ENCODE data around the gene TMIE.

Gene TMIE

DNA sequence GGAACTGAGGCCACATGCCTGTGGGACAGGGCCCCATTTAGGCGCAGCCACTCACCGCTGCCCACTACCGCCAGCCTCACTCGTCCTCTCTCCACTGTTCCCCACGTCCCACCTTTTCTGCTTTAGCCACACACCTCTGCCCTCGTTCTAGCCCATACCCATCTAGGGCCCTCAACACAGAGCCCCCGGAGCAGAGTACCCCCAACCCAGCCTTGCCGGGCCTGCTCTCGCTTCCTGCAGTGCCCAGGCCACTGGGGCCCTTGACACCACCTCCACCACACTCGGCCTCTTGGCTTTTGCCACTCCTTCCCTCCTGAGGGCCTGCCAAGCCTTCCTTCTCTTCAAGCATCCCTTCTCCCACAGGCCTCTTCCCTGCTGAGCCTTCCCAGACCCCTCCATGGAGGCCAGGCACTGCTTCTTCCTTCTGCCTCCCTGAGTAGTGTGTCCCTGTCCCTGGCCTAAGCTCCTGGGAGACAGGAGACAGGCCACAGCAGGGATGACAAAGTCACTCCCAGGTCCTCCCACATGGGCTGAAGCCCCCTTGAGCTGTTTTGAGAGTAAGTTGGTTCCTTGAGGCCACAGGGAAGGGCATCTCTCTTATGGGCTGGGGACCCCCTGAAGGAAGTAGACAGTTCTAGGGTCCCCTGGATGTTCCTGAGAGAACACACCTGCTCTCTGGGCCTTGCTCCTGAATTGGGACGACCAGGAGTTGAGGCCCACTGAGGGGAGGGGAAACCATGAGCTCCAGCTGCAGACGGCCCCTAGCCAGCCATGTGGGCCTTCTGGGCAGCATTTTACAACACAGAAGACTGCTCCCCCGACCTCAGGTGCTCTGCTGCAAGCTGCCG, 12.1 kb downstream of the TMIE start:
- peaks cover 11% of the 10 kb centered on the region for H3K4me1 ChIP-seq (ENCODE audit: low read length)
- no peak overlapping the region for H3K4me3 ChIP-seq (ENCODE audit: low read length)
- H3K36me3 ChIP-seq (replicated peaks; ENCODE audit: low read depth, low read length), result peaks cover 11% of the 10 kb centered on the region
- no peaks in the 10 kb centered on the region for H3K9me3 ChIP-seq (ENCODE audit: insufficient read depth, low read length)
- no peak for TF ChIP-seq EZH2phosphoT487 (IDR thresholded peaks at IDR 0.05; ENCODE audit: low read depth)
- TF ChIP-seq, protein P1, sequence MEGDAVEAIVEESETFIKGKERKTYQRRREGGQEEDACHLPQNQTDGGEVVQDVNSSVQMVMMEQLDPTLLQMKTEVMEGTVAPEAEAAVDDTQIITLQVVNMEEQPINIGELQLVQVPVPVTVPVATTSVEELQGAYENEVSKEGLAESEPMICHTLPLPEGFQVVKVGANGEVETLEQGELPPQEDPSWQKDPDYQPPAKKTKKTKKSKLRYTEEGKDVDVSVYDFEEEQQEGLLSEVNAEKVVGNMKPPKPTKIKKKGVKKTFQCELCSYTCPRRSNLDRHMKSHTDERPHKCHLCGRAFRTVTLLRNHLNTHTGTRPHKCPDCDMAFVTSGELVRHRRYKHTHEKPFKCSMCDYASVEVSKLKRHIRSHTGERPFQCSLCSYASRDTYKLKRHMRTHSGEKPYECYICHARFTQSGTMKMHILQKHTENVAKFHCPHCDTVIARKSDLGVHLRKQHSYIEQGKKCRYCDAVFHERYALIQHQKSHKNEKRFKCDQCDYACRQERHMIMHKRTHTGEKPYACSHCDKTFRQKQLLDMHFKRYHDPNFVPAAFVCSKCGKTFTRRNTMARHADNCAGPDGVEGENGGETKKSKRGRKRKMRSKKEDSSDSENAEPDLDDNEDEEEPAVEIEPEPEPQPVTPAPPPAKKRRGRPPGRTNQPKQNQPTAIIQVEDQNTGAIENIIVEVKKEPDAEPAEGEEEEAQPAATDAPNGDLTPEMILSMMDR (IDR thresholded peaks at IDR 0.05; ENCODE audit: low read depth, low read length), result no peak
- H3K27me3 ChIP-seq (ENCODE audit: low read depth, low read length), result no peaks in the 10 kb centered on the region
- no peaks in the 10 kb centered on the region for H3K79me2 ChIP-seq (ENCODE audit: low read length)
- no peak overlapping the region for H2AFZ ChIP-seq (ENCODE audit: low read depth, low read length)
- no peak overlapping the region for H3K27ac ChIP-seq (ENCODE audit: low read length)
- H3K9ac ChIP-seq (ENCODE audit: low read length), result no peak overlapping the region
- H4K20me1 ChIP-seq (ENCODE audit: insufficient read depth, low read length), result no peaks in the 10 kb centered on the region
- H3K4me2 ChIP-seq (ENCODE audit: low read length), result 0 out of 2 replicates have a peak overlapping the region, but pooled peaks have one; percentile 12

DNA sequence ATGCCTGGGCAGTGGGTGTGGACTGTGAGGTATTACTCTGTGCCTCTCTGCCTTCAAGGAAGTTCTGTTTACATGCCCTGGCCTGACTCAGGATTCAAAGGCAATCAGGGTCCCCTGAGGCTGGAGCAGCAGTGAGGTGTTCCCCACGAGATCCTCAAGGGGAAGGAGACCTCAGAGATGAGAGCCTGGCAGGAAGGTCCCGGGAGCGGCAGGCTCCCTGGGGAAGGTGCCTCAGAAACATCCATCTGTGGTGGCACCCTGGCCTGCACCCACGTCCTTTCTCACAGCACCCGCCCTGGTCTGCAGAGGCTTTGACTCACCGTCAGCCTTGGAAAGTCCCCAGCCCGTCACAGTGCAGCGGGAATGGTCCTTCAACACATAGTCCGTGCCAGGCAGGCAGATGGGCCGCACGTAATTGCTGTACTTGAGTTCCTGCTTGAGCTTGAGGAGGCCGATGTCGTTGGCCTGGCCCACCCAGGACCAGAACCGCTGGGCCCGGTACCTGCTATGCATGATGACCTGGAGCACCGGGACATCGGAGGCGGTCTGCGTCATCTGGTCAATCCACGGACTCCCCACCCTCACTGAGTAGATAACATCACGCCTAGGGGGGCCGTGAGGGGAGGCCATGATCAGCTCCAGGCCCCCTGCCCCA, 12.8 kb downstream of the TMIE start:
- TF ChIP-seq, protein P1 (IDR thresholded peaks at IDR 0.05; ENCODE audit: low read depth, low read length), result no peak
- TF ChIP-seq EZH2phosphoT487 (IDR thresholded peaks at IDR 0.05; ENCODE audit: low read depth), result no peak
- no peak overlapping the region for H3K27ac ChIP-seq (ENCODE audit: low read length)
- H3K9ac ChIP-seq (ENCODE audit: low read length), result no peak overlapping the region
- peaks cover 11% of the 10 kb centered on the region for H3K4me1 ChIP-seq (ENCODE audit: low read length)
- no peaks in the 10 kb centered on the region for H3K9me3 ChIP-seq (ENCODE audit: insufficient read depth, low read length)
- H3K4me3 ChIP-seq (ENCODE audit: low read length), result no peak overlapping the region
- H3K4me2 ChIP-seq (ENCODE audit: low read length), result peak overlapping the region; percentile 12
- no peak overlapping the region for H2AFZ ChIP-seq (ENCODE audit: low read depth, low read length)
- no peaks in the 10 kb centered on the region for H4K20me1 ChIP-seq (ENCODE audit: insufficient read depth, low read length)
- peaks cover 7% of the 10 kb centered on the region for H3K36me3 ChIP-seq (replicated peaks; ENCODE audit: low read depth, low read length)
- no peaks in the 10 kb centered on the region for H3K79me2 ChIP-seq (ENCODE audit: low read length)
- peaks cover 3% of the 10 kb centered on the region; the same call in 1 of the 2 replicates for H3K27me3 ChIP-seq (ENCODE audit: low read depth, low read length)

DNA sequence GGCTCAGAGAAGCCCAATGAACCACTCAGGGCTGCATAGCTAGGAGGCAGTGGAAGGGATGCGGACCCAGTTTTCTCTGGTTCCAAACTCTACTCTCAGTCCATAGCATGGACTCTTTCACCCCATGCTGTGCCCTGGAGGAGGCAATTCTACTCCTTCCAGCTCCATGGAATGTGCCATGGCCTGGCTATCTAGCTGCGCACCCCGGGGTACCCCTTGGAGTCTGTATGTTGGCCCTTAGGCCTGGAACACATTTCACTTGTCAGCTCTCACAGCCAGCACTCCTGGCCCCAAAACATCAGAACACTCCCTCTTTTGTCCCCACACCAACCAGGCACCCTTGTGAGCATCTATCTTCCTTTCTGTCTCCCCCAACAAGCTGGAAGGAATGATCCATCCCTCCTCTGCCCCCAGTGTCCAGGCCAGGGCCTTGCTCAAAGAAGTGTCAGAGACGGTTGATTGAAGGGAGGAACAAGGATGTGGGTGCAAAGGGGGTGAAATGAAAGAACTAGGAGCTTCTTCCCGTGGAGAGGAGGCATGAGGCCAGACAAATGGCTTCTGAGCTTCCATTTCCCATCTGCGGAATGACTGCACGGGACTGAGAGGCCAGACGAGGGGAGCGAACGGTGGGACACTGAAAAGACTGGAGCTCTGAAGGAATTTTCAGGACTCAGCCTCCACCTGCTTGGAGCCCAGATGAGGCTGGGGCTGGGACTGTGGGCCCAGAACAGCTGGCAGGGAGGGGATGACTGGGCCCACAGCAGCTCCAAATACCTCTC, 13.7 kb downstream of the TMIE start:
- Histone ChIP-seq H4K20me1 (ENCODE audit: insufficient read depth, low read length) (no peaks in the 10 kb centered on the region), H3K36me3 (replicated peaks; ENCODE audit: low read depth, low read length) (peaks cover 3% of the 10 kb centered on the region), H3K4me2 (ENCODE audit: low read length) (no peak overlapping the region)

More for the DNA sequence above, 13.7 kb downstream of the TMIE start:
- Histone ChIP-seq H3K27ac (ENCODE audit: low read length) (no peak overlapping the region), H2AFZ (ENCODE audit: low read depth, low read length) (no peak overlapping the region), H3K4me3 (ENCODE audit: low read length) (no peak overlapping the region), H3K27me3 (ENCODE audit: low read depth, low read length) (peaks cover 10% of the 10 kb centered on the region; the same call in 1 of the 2 replicates), H3K79me2 (ENCODE audit: low read length) (no peaks in the 10 kb centered on the region), H3K9me3 (ENCODE audit: insufficient read depth, low read length) (no peaks in the 10 kb centered on the region), H3K9ac (ENCODE audit: low read length) (no peak overlapping the region), H3K4me1 (ENCODE audit: low read length) (peaks cover 11% of the 10 kb centered on the region)
- TF ChIP-seq, protein P1 (IDR thresholded peaks at IDR 0.05; ENCODE audit: low read depth, low read length), result no peak
- TF ChIP-seq EZH2phosphoT487 (IDR thresholded peaks at IDR 0.05; ENCODE audit: low read depth), result no peak
